Heart left ventricle (tissue), 16 donors: ENCODE results near the gene GPR152. TPM values are rescaled to one million over a fixed set of nuclear protein-coding genes. Genes with fewer than 3 reads are reported as not detected.

Experiments used
- ATAC-seq, 4 donors: fragments of 200-7000 bp; cut with Tn5 transposase; one replicate each; pipeline ENCODE4 v1.9.1; 2020 to 2022; ENCODE audit warnings: moderate library complexity in 4 of 4, mild to moderate bottlenecking in 3 of 4, moderate number of reproducible peaks in 1 of 4
- DNase-seq, 5 donors: peaks; one replicate each; pipeline ENCODE4 v3.0.0-alpha.2; 2020
- H3K27ac ChIP-seq, 12 donors: fragments of 200-600 bp; sonication (generic) in 4 of 12; one replicate each; pipeline versions ENCODE4 v1.5.0 to v1.8.0; 2016 to 2022; ENCODE audit warnings: mild to moderate bottlenecking in 2 of 12
- H3K27me3 ChIP-seq, 9 donors: fragments of 200-600 bp; sonication (generic) in 2 of 9; one replicate each; pipeline versions ENCODE4 v1.5.1 to v1.8.0; 2016 to 2022; ENCODE audit warnings: mild to moderate bottlenecking in 3 of 9
- H3K36me3 ChIP-seq, 9 donors: fragments of 200-600 bp; sonication (generic) in 2 of 9; one replicate each; pipeline versions ENCODE4 v1.5.0 to v1.8.0; 2018 to 2022; ENCODE audit warnings: mild to moderate bottlenecking in 2 of 9
- H3K4me1 ChIP-seq, 12 donors: fragments of 200-600 bp; sonication (generic) in 4 of 12; one replicate each; pipeline versions ENCODE4 v1.5.0 to v1.8.0; 2016 to 2022; ENCODE audit warnings: mild to moderate bottlenecking in 3 of 12
- H3K4me3 ChIP-seq, 12 donors: fragments of 200-600 bp; sonication (generic) in 4 of 12; one replicate each; pipeline versions ENCODE4 v1.5.0 to v1.8.0; 2017 to 2022; ENCODE audit warnings: mild to moderate bottlenecking in 9 of 12, moderate library complexity in 4 of 12
- H3K9me3 ChIP-seq, 12 donors: fragments of 200-600 bp; sonication (generic) in 4 of 12; one replicate each; pipeline versions ENCODE4 v1.5.0 to v1.8.0; 2016 to 2022; ENCODE audit warnings: mild to moderate bottlenecking in 1 of 12
- CTCF ChIP-seq, 12 donors: fragments of 200-600 bp; sonication (generic) in 4 of 12; IDR thresholded peaks; one replicate each; pipeline versions ENCODE4 v1.5.0 to v1.8.0; 2018 to 2022; ENCODE audit warnings: antibody characterized with exemption in 12 of 12, mild to moderate bottlenecking in 5 of 12
- POLR2A ChIP-seq, 2 donors: fragments of 450-650 bp; IDR thresholded peaks; one replicate each; pipeline ENCODE4 v1.6.1; 2017; ENCODE audit warnings: antibody characterized with exemption in 2 of 2, mild to moderate bottlenecking in 2 of 2, moderate library complexity in 2 of 2
- WGBS, 4 donors: extraction: QIAGEN DNeasy Blood & Tissue Kit in 2 of 4; methylation state at CpG; one replicate each; pipeline versions ENCODE4 v1.1.5 to v1.1.7; 2013 to 2018; 5-methylcytosine and 5-hydroxymethylcytosine counted together
- intact Hi-C, 10 donors: fragments of 100-400 bp; cut with DNase I; formaldehyde crosslinking; loops; one replicate each; pipeline versions ENCODE4 v1.11.1 to v1.14.2; 2022
- polyA plus RNA-seq, 2 donors: library from polyadenylated mRNA; stranded (reverse); fragments of 200-250 nt; gene quantifications; one replicate each; pipeline ENCODE4 v1.2.3, GENCODE V29; 2013
- total RNA-seq, 9 donors: library from RNA; depleted of rRNA in 2 of 9; stranded (reverse); fragments of >200 nt in 2 of 9; fragmentation: NEBNext Ultra II Directional in 3 of 9; extraction: Animal tissue kit (Norgen Biotek cat#: 25700) in 3 of 9; gene quantifications; one replicate each; pipeline versions ENCODE4 v1.1.0 to v1.2.4, GENCODE V29; 2016 to 2023
- donor health status: ischemic (EF 13 %, LVEDD 7.1; RV severe dilation, severe dysfunction).
- donor health status: healthy with polysubstance abuse.
- donor health status: DM: no; HTN: yes; CAD: no.
- donor health status: DM: no; HTN: no; CAD: no.
- donor health status: ischemic (EF 25% LVEDD 6.9; RV normal size, moderate dysfunction).
- donor health status: ischemic (EF 25% LVEDD 5.7; RV mildly dilated, moderate dysfunction).
- donor health status: healthy.
- donor health status: DM: yes; HTN: yes; CAD: no.
- donor health status: ischemic (EF 35%, LVEDD 5.7; RV mildly dilated, moderate dysfunction).
- donor health status: nonischemic (EF 11% LVEDD 7.7; RV severe dilation, severe dysfunction).
- donor health status: DM: yes; HTN: yes; CAD: no.
- donor health status: PGD.
- donor health status: ischemic (EF 29% LVEDD 5.4; RV normal size, mild dysfunction).
- donor health status: nonischemic (EF 23%, LVEDD 6.1; RV moderate dilation, normal function).

The GPR152 gene
- total and polyA plus RNA-seq, 11 donors: not detected

GRCh38 chr11:67437809-67438157, 14.7 kb downstream of the GPR152 start:
- 67 to 80% (median 71%) methylated on average over 2 to 3 of the region's 3 CpGs for WGBS, 4 donors

GRCh38 chr11:67437082-67437808, 15.3 kb downstream of the GPR152 start, which contains the start of gene PTPRCAP:
Gene PTPRCAP (minus strand): TSS chr11:67437682. CDS start chr11:67437619, 63 bp downstream.
- peaks cover 0 to 84% (median 43%) of the 10 kb centered on the region in 9 donors for H3K36me3 ChIP-seq
- no peak for TF ChIP-seq CTCF (IDR thresholded peaks at IDR 0.05)
- TF ChIP-seq POLR2A (IDR thresholded peaks at IDR 0.05): no peak
- peaks cover 0 to 60% (median 16%) of the 10 kb centered on the region in 12 donors for H3K4me1 ChIP-seq
- ATAC-seq (peak in 1 of 4 donors; percentile 23), DNase-seq (peak in 1 of 5 donors; percentile 20)
- H3K9me3 ChIP-seq: no peaks in the 10 kb centered on the region
- H3K27ac ChIP-seq: peak within 1 kb of the TSS in 5 of 12 donors; percentile 26 to 90 (median 39)
- no peaks in the 10 kb centered on the region for H3K27me3 ChIP-seq
- 57 to 79% (median 60%) methylated on average over 10 to 26 of the region's 26 CpGs for WGBS, 4 donors
- H3K4me3 ChIP-seq: peak within 1 kb of the TSS in 5 of 12 donors; percentile 5 to 62 (median 7)
- intact Hi-C loops: no loop called here

More at GRCh38 chr11:67437809-67438157, 14.7 kb downstream of the GPR152 start:
- peaks cover 0 to 79% (median 38%) of the 10 kb centered on the region in 9 donors for H3K36me3 ChIP-seq
- intact Hi-C loops: no loop called here
- H3K9me3 ChIP-seq: no peaks in the 10 kb centered on the region
- peaks cover 0 to 65% (median 21%) of the 10 kb centered on the region in 12 donors for H3K4me1 ChIP-seq
- no peak for ATAC-seq
- TF ChIP-seq POLR2A (IDR thresholded peaks at IDR 0.05) (no peak), CTCF (IDR thresholded peaks at IDR 0.05) (no peak)
- peak overlapping the region in 4 of 12 donors; percentile 6 to 62 (median 24) for H3K4me3 ChIP-seq
- DNase-seq: no peak
- peak overlapping the region in 3 of 12 donors; percentile 26 to 90 (median 48) for H3K27ac ChIP-seq
- H3K27me3 ChIP-seq: no peaks in the 10 kb centered on the region

GRCh38 chr11:67436459-67437081, 16.0 kb downstream of the GPR152 start:
- Histone ChIP-seq H3K4me3 (peak overlapping the region in 2 of 12 donors; percentile 40 to 62), H3K4me1 (peaks cover 0 to 54% (median 13%) of the 10 kb centered on the region in 12 donors), H3K27me3 (no peaks in the 10 kb centered on the region), H3K9me3 (no peaks in the 10 kb centered on the region), H3K27ac (peak overlapping the region in 4 of 12 donors; percentile 26 to 90 (median 46)), H3K36me3 (peaks cover 0 to 88% (median 50%) of the 10 kb centered on the region in 9 donors)
- ATAC-seq (no peak), DNase-seq (no peak)
- intact Hi-C loops: no loop called here
- TF ChIP-seq CTCF (IDR thresholded peaks at IDR 0.05) (no peak), POLR2A (IDR thresholded peaks at IDR 0.05) (no peak)
- 53 to 65% (median 56%) methylated on average over 6 of the region's 6 CpGs for WGBS, 4 donors
